Stimulated activated CD8-positive, alpha-beta memory T cell treated with anti-CD3 and anti-CD28 coated beads, Interleukin-4, amount 100 ng/mL, for 24 hours (primary cell): ENCODE data around the gene MAP6D1.

Experiments used
- DNase-seq: peaks from one replicate; pipeline ENCODE4 v3.0.0-alpha.2; 2020; ENCODE audit warnings: low read depth

MAP6D1 gene

DNA sequence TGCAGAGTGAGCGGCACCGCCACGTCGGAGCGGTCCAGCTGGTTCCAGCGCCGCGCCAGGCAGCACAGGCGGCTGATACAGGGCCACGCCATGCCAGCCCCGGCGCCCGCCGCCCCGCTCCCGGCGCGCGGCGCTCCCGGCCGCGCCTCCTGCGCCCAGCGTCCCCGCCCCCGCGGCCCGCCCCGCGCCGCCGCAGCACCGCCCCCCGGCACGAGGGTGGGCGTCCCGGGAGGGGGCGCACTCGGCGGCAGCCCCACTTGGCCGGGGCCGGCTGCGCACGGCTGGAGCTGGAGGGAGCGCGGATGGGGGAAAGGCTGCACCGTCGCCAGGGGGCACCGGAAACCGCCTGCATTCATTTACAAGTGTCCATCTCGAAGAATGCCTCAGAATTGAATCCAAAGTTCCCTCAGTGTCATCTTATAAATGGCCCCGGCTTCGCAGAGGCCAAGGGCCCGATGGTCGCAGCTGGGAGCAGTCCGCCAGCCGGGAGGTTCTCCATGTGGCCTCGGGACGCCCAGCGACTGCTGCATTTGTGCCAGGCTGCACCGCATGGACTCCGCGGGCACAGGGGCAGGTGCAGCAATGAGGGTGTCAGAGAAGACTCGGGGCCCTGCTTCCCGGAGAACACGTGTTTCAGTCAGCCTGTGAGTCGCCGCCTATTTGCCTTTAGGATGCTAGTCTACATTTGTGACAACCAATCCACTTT is at the start of gene MAP6D1:
TSS of gene MAP6D1 (minus strand) at position 122 of the 706 bp plus-strand sequence. CDS start at position 92, 30 bp downstream.
- peak; percentile 52 for DNase-seq

GRCh38 chr3:183873914-183874313 is 48.5 kb upstream of the MAP6D1 start:
- DNase-seq, result no peak

DNA sequence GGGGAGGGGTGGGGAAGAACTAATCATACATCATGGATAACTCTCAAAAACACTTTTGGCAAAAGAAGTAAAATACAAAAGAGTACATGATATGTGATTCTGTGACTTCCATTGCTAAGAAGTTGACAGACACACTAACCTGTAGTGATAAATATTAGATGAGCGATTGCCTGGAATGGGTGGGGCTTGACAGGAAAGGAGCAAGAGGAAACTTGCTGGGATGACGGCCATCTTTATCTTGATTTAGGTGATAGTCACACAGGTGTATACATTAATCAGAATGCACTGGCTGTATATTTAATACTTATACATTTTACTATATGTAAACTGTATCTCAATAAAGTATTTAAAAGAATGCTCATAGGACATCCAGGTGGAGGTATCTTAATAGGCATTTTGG is 46.2 kb upstream of the MAP6D1 start:
- DNase-seq, result no peak

DNA sequence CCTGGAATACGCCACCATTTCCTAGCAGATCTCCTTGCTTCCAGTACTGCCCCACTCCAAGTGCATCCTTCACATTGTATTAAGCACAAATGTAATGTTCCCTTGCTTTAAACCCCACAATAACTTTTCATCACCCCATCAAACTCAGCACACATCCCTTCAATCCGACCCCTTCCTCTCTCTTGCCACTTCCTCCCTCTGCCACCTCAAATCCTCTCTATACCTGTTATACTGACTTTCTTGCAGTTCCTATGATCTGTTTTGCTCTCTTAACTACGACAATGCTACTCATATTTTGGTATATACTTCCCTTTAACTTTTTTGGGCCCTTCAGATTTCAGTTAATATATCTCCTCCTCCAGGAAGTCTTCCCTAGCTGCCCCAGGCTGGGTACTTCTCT is 45.2 kb upstream of the MAP6D1 start:
- DNase-seq, result no peak

- DNase-seq, result no peak
Observed at GRCh38 chr3:183868796-183869195, 43.4 kb upstream of the MAP6D1 start.

GRCh38 chr3:183862610-183863009 is 37.2 kb upstream of the MAP6D1 start:
- no peak for DNase-seq

DNA sequence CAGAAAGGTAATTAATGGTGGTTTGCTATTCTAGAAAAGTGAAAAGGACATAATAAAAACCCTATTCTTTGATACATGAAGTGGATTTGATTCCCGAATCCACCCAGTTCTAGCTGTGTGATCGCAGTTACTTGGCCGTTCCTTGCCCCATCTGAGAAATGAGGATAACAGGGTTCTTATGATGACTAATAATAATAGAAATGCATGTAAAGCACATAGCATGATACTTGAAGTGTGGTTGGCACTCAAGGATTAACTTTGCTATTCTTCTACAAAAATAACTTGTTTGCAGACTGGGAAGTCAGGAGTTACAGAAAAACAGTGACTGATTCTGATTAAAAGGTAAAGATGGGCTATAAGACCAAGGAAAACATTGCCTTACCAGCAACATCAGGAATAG is 32.5 kb upstream of the MAP6D1 start:
- DNase-seq, result no peak

DNA sequence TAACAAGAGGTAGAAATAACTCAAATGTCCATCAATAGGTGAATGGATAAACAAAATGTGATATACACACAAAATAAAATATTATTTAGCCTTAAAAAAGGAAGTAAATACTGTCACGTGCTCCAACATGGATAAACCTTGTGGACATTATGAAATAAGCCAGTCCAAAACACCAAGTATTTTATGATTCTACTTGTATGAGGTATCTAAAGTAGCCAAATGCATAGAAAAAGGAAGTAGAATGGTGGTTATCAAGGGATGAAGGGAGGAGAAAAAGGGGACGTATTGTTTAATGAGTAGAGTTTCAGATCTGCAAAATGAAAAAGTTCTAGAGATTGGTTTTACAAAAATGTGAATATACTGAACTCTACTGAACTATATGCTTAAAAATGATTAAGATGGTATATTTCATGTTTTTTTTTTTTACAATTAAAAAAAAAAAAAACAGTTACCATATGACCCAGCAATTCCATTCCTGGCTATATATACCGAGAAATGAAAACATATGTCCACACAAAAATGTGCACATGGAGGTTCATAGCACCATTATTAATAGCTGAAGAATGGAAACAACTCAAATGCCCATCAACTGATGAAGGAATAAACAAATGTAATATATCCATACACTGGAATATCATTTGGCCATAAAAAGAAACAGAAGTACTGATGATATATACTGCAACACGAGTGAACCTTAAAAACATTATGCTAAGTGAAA is 29.1 kb upstream of the MAP6D1 start:
- no peak for DNase-seq

GRCh38 chr3:183845608-183846288 is 20.4 kb upstream of the MAP6D1 start:
- DNase-seq, result no peak

DNA sequence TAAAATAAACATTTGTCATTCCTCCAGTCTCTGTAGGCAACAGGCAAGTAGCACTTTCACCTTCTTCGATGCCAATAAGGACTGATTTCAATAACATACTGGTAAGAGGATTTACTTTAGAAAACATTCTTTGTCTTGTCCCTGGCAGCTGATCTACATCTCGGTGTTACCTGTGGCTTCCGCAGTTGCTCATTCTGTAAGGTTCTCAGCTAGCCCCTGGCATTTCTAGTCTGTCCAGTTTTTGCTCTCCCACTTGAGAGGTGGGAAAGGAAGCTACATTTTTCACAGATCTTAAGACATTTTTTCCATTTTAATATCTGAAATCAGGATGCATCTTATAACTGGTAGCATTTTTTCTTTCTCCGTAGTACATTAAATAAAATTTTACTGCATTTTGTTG is 19.7 kb upstream of the MAP6D1 start:
- DNase-seq, result no peak

- DNase-seq, result no peak
Observed at GRCh38 chr3:183844606-183845005, 19.2 kb upstream of the MAP6D1 start.

GRCh38 chr3:183839751-183840150 is 14.4 kb upstream of the MAP6D1 start:
- no peak for DNase-seq

DNA sequence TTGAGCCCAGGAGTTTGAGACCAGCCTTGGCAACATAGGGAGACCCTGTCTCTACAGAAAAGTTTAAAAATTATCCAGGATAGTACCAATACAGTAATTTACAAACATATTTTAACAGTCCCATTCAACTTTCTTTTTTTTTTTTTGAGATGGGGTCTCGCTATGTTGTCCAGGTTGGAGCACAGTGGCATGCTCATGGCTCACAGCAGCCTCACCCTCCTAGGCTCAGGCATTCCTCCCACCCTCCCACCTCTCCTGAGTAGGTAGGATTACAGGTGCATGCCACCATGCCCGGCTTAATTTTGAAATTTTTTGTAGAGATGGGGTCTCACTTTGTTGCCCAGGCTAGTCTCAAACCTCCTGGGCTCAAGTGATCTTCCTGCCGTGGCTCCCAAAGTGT is 12.5 kb upstream of the MAP6D1 start:
- DNase-seq, result no peak

DNA sequence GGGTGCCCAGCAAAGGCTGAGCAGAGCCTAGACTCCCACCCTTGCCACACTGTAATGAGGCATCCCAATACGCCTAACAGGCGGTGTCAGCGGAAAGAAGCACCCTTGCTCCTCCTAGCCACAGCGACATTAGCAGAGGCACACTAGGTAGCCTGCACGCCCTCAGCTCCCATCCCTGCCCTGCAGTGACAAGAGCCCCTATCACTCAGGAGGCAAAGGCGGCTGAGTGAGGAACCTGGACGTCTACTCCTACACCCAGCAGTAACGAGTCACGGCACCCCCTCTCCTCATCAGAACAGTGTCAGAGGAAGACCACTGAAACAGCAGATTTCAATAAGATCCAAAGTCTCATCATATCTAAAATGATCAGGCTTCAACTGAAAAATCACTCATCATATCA is 12.0 kb upstream of the MAP6D1 start:
- DNase-seq, result no peak

- no peak for DNase-seq
Observed at GRCh38 chr3:183833516-183833915, 8.1 kb upstream of the MAP6D1 start.

GRCh38 chr3:183830187-183830586 is 4.8 kb upstream of the MAP6D1 start:
- DNase-seq, result no peak

DNA sequence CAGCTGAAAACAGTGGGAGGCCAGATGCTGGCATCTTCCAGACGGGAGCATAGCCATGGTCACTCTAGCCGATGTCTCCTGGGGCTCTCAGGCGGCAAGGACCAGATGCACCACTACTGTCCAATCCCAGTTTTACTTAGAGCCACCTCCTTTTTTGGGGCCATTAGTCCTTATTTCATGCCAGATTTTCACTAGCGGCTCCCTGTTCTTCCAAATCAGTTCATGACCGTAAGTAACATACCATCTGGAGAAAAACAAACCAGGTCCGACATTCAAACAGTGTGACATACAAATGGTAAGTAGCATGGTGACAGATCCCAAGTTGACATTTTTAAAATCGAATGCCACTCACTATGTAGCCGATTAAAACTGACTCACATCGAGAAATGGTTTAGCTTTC is 4.1 kb upstream of the MAP6D1 start:
- DNase-seq, result no peak

- DNase-seq, result no peak
Observed at GRCh38 chr3:183828538-183828870, 3.1 kb upstream of the MAP6D1 start.

- DNase-seq, result no peak
Observed at GRCh38 chr3:183827809-183828537, 2.6 kb upstream of the MAP6D1 start.

DNA sequence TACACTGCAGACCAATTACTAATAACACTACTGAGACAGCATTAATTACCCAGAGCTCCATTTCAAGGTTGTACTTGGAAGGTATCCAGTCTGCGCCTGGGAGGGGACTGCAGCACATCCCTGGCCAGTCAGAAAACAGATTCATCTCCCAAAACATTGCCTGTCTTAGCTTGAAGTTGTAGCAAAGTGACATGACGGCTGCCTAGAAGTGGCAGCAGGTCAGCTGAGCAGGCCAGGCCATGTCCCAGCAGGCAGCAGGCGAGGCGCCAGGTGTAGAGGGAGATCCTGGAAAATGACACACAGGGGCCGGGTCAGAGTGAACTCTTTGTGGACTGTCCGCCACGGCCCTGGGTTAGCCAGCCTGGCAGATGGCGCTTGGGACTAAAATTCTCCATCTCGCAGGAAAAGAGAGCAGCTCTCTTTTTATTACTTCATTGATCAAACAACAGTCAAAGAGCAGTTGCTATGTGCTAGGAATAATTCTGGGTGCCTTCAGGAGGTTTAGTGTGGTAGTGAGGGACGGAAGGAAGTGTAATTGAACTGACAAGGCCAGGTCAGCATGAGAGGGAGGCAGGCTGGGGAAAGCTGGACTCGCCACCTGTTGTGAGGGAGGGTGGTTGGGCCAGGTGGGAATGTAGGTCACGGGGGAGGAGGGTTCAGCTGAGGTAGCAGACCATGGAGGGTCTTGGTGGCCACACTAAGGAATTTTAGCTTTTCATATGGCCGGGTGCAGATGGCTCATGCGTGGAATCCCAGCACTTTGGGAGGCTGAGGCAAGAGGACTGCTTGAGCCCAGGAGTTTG is 1.3 kb upstream of the MAP6D1 start:
- DNase-seq, result no peak

DNA sequence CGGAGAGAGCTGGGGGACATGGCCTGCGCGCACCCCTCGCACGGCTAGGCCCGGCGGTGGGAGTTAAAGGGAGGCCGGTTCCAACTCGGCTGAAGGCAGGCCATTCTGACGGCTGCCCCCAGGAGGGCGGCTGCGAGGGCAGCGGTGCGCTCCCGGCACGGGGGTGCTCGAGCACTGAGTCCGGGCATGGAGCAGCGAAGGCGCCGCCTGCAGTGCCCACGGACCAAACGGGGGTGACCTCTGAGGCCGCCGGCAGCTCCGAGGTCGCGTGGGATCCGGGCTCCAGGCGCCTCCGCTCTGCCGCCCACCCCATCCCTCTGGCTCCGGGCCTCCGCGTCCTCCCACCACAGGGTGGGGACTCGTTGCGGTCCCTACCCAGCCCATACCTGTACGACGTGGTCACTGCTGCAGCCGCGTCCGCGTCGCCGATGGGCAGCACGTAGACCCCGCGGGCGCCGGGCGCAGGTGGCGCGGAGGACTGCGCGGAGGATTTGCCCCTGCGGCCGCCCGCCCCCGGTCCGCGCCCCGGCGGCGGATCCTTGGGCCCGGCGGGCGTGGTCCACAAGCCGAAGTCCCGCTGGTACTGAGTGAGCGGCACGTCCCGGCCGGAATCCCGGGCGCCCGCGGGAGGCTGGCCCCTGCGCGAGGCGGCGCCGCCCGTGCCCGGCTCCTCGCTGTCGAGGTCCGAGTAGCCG is 469 bp downstream of the MAP6D1 start:
- DNase-seq, result no peak
